ENCODE measurements around the gene ABHD12. TPM values are rescaled to one million over a fixed set of nuclear protein-coding genes. Genes with fewer than 3 reads are reported as not detected.

Gene ABHD12
- total RNA-seq, 1 experiment from 2014 or later: 22.3 TPM

DNA sequence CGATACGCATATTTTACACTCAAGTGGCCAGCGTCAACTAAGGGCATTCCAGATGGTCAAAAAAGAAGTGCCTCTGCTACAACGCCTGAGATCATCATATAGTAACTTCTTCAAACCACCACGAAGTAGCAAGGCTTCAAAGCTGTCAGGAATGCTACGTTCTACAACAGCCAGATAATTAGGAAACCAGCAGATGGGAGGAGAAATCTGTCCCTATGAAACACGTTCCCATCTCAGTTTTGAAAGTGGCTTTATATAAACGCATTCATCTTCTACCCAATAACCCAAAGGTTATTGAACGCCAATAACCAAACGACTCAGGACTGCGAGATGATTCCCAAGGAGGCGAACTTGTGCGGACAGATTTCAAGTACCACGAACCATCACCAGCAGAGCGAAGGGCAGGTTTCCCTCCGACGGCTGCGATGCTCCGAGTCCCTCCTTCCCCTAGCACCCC lies 1.2 kb downstream of the ABHD12 start:
- peak; percentile 51 for DNase-seq (ENCODE audit: low spot score)
- in situ Hi-C loops (cut with HindIII; ENCODE audit: low sequenced_read_pairs): no loop called here

DNA sequence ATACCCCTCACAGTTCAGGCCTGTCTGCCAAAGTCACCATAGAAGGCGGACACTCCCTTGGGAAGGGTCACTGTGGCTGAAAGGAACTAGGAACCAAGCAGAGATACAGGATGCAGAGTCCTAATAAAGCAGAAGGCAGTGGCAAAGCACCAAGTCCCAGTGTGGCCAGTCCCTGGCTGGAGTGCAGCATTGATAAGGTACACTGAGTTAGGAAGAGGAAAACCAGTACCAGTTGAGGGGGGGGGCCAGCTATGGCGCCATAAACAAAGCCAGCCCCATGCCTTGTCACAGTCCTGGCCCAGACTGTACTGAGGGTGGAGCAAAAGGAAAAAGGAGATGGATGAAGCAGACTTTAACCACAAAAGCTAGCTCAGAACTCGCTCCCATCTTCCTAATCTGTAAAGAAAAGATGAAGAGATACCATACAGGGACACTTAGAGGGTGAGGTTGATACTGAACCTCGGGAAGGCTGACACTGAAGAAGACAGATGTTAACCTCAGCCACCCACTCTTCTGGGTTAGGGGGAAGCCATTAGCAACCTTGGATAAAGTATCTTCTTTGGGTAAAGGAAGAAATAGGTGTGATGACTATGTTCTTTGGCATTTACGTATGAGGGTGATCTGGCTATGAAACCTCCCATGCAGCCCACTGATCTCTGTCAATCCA lies 7.8 kb downstream of the ABHD12 start:
- DNase-seq (ENCODE audit: low spot score): no peak
- in situ Hi-C loops (cut with HindIII; ENCODE audit: low sequenced_read_pairs): no loop called here

DNA sequence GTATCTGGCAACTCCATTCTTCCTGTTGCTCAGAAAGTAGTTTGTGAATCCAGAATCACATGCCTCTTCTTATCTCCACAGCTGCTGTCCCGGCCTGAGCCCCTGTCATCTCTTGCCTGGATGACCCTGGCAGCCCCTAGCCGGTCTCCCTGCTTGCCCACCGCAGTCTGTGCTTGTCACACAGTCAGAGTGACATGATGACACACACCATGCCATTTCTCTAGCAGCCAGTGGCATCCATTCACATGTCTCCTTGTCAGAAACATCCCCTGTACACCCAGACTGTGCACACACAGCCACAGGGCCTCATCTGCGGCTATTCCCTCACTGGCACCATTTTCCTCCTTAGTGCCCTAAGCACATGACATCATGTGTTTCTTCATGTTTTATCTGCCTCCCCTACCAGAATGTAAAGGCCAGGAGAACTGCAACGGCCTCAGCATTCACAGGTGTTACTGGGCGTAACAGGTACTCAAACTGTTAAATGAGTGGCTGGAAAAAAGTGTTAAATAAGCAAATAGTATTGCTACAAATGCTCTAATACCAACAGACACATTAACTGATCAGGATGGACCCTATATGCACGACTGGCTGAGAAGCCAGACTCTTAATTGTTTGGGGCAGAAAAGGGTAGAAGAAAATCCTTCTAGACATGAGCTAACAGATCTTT lies 9.6 kb downstream of the ABHD12 start:
- in situ Hi-C loops (cut with HindIII; ENCODE audit: low sequenced_read_pairs): no loop called here

GRCh38 chr20:25378884-25379733 lies 11.5 kb downstream of the ABHD12 start:
- in situ Hi-C loops (cut with HindIII; ENCODE audit: low sequenced_read_pairs): no loop called here
- DNase-seq (ENCODE audit: low spot score): no peak

More for the DNA sequence above, 9.6 kb downstream of the ABHD12 start:
- DNase-seq (ENCODE audit: low spot score): no peak

DNA sequence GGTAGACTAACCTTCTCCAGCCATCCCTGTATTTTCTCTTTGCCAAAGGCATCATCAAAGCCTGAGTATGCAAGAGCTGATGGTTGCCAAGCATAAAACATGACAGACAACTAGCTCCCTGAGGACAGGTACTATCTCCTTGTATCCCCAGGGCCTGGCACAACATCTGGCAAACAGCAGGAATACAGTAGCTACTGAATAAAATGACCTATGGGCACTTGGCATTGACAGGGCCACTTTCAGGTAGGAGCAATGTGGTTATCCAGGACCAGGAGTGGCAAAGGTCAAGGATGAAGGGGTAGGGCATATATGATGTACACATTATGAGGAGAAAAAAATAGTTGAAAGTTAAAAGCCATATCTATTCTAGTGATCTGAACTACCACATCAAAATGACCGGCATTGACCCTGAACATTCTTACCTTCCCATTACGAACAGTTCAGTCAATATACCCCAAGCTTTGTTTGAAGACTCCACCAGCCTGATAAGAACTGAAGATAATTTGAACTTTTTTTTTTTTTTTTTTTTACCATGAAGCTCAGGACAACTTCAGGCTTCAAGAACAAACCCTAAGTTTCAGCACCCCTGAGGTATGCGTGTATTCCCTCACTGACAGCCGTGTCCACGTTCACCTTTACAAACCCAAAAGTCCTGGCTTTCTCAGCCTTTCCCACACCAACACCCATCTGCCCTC lies 12.3 kb downstream of the ABHD12 start:
- in situ Hi-C loops (cut with HindIII; ENCODE audit: low sequenced_read_pairs): no loop called here

DNA sequence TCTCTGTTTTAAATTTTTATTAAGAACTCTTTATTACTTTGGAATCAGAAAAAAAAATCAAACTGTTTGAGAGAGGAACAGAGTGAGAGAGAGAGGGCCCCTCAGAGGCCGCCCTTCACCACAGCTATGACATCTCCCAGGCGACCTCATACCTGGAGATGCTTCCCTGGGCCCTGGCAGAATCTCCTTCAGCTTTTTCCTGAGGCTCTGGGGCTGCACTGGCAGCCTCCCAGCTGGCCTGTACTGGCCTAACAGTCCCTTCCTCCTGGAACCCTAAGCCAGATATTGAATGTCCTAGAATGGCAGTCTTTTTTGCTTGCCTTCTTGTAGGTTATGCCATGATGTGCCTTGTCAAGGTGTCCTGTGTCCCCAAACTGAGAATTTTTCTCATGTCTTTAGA lies 13.7 kb downstream of the ABHD12 start:
- in situ Hi-C loops (cut with HindIII; ENCODE audit: low sequenced_read_pairs): no loop called here

More for the DNA sequence above, 12.3 kb downstream of the ABHD12 start:
- no peak for DNase-seq (ENCODE audit: low spot score)

GRCh38 chr20:25376236-25376635 lies 14.4 kb downstream of the ABHD12 start:
- in situ Hi-C loops (cut with HindIII; ENCODE audit: low sequenced_read_pairs): no loop called here
- peak; percentile 41 for DNase-seq (ENCODE audit: low spot score)

More for the DNA sequence above, 13.7 kb downstream of the ABHD12 start:
- DNase-seq (ENCODE audit: low spot score): peak; percentile 75

DNA sequence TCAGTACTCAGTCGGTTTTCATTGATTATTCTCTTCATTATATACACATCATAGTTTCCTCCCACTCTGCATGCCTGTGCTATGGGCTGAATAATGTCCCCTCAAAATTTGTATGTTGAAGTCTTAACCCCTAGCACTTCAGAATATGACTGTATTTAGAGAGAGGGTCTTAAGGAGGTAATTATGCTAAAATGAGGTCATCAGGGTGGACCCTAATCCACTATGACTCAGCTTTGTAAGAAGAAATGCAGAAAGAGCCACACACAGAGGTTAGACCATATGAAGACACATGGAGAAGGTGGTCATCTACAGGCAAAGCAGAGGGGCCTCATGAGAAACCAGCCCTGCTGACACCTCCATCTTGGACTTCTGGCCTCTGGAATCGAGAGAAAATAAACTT lies 15.8 kb downstream of the ABHD12 start:
- in situ Hi-C loops (cut with HindIII; ENCODE audit: low sequenced_read_pairs): no loop called here
- no peak for DNase-seq (ENCODE audit: low spot score)

DNA sequence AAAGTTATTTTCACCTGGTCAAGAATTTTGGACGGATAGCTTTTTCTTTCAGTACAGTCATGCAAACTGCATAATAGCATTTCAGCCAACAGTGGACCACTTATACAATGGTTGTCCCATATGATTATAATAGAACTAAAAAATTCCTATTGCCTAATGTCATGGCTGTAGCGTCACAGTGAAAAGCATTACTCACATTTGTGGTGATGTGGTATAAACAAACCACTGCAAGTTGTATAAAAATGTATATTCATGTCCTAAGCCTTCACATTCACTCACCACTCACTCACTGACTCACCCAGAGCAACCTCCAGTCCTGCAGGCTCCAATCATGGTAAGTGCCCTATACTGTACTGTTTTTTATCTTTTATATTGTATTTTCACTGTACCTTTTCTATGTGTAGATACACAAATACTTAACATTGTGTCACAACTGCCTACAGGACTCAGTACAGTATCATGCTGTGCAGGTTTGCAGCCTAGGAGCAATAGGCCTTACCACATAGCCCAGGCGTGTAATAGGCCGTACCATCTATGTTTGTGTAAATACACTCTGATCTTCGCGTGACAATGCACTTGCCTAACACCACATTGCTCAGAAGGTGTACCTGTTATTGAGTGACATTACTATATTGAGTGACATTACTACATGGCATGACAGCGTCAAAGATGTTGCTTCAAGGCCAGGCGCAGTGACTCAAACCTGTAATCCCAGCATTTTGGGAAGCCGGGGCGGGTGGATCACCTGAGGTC lies 17.9 kb downstream of the ABHD12 start:
- DNase-seq (ENCODE audit: low spot score): no peak
- in situ Hi-C loops (cut with HindIII; ENCODE audit: low sequenced_read_pairs): no loop called here

DNA sequence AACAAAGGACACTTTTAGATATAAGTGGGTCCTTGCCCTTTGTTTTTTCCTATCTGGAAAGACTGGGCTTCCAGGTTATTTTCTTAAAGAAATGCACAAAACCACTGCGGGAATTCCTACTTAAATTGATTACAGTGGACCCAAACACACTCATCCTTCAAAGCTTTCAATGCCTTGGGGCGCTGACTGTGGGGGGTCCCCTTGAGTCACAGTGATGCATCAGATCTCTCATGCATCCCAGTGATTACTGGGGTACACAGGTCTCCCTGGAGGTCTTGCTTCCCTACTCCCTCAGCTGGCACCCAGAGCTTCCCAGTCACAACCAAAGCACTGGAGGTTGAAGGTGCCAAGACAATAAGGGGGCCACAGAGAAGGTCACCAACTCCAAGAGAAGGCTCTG lies 20.7 kb downstream of the ABHD12 start:
- in situ Hi-C loops (cut with HindIII; ENCODE audit: low sequenced_read_pairs): no loop called here
- no peak for DNase-seq (ENCODE audit: low spot score)

DNA sequence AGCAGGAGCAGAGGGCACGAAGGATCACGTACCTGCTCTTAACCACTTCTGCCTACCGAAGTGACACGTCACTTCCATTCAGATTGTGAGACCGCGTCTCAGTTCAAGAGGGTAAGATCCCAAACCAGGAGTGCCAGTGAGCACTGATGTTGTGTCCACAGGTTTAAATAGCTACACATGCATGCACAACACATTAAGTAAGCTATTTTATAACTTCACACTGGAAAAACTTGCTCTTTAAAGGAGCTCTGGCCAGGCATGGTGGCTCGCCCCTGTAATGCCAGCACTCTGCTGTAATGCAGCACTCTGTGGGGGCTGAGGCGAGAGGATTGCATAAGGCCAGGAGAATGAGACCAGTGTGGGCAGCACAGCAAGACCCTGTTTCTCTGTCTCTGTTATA lies 21.1 kb downstream of the ABHD12 start:
- DNase-seq (ENCODE audit: low spot score): no peak
- in situ Hi-C loops (cut with HindIII; ENCODE audit: low sequenced_read_pairs): no loop called here

DNA sequence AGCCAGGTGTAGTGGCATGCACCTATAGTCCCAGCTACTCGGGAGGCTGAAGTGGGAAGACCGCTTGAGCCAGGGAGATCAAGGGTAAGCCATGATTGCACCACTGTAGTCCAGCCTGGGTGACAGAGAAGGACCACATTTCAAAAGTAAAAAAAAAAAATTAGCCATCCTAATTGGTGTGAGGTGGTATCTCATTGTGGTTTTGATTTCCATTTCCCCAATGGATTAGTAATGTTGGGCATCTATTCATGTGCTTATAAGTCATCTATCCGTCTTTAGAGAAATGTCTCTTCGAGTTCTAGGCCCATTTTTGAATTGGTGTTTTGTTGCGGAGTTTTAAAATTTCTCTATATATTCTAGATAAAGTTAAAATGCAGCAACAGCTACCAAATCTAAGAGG lies 21.7 kb downstream of the ABHD12 start:
- DNase-seq (ENCODE audit: low spot score): no peak
- in situ Hi-C loops (cut with HindIII; ENCODE audit: low sequenced_read_pairs): no loop called here

GRCh38 chr20:25368526-25368925 lies 22.1 kb downstream of the ABHD12 start:
- no peak for DNase-seq (ENCODE audit: low spot score)
- in situ Hi-C loops (cut with HindIII; ENCODE audit: low sequenced_read_pairs): no loop called here

GRCh38 chr20:25364879-25365699 lies 25.5 kb downstream of the ABHD12 start:
- in situ Hi-C loops (cut with HindIII; ENCODE audit: low sequenced_read_pairs): no loop called here
- DNase-seq (ENCODE audit: low spot score): no peak

GRCh38 chr20:25364180-25364788 lies 26.4 kb downstream of the ABHD12 start:
- no peak for DNase-seq (ENCODE audit: low spot score)
- in situ Hi-C loops (cut with HindIII; ENCODE audit: low sequenced_read_pairs): no loop called here

- in situ Hi-C loops (cut with HindIII; ENCODE audit: low sequenced_read_pairs): no loop called here
- DNase-seq (ENCODE audit: low spot score): no peak
Observed at GRCh38 chr20:25361287-25361683, 29.4 kb downstream of the ABHD12 start.

- in situ Hi-C loops (cut with HindIII; ENCODE audit: low sequenced_read_pairs): no loop called here
- DNase-seq (ENCODE audit: low spot score): no peak
Observed at GRCh38 chr20:25360631-25361286, 29.9 kb downstream of the ABHD12 start.
